ENCODE measurements around the gene SLC26A4. TPM values are rescaled to one million over a fixed set of nuclear protein-coding genes. Genes with fewer than 3 reads are reported as not detected.

SLC26A4 gene
- total and polyA plus RNA-seq, 9 of the 15 experiments (the other 6 are each of a cell fraction or from before 2014, with no cell fraction given) = 0.09 to 1.2 (median 0.33) TPM

- H2AFZ ChIP-seq (ENCODE audit: low read depth, low read length) = no peak overlapping the region
These were observed 1.3 kb downstream of the SLC26A4 start for GRCh38 chr7:107661865-107662379.

GRCh38 chr7:107663196-107663595 lies 2.6 kb downstream of the SLC26A4 start:
- CTCF ChIA-PET (ENCODE audit: low intra/inter-chr PET ratio) = interaction anchor here (0.6 kb wide), 1 partner anchor 25 kb away, joined by 3 read pairs; no protein-coding TSS in a partner anchor
- Histone ChIP-seq H3K27me3 (ENCODE audit: control insufficient read depth in 2 of 2, insufficient read depth in 2 of 2, low read length in 2 of 2) (no peaks in the 10 kb centered on the region), H3K9me3 (replicated peaks; ENCODE audit: control insufficient read depth, insufficient read depth, low read depth, low read length) (no peaks in the 10 kb centered on the region), H3K79me2 (ENCODE audit: control insufficient read depth, insufficient read depth, low read length) (no peaks in the 10 kb centered on the region), H4K20me1 (replicated peaks; ENCODE audit: control insufficient read depth, insufficient read depth, low read length) (no peaks in the 10 kb centered on the region), H3K4me1 (replicated peaks in 1 of 2; ENCODE audit: control insufficient read depth in 2 of 2, insufficient read depth in 2 of 2, low read length in 2 of 2) (peaks cover 12% of the 10 kb centered on the region in 2 experiments; a peak in 4 of 5 replicates), H3K4me3 (no peak overlapping the region), H3K4me2 (ENCODE audit: insufficient read depth, low read length) (no peak overlapping the region), H3K9ac (ENCODE audit: insufficient read depth in 1 of 2, low read depth in 2 of 2, low read length in 2 of 2) (no peak overlapping the region), H3K27ac (ENCODE audit: extremely low read depth, low read depth, low read length) (no peak overlapping the region), H2AFZ (ENCODE audit: low read depth, low read length) (no peak overlapping the region), H3K36me3 (ENCODE audit: control insufficient read depth, insufficient read depth, low read length) (no peaks in the 10 kb centered on the region), H3K9me1 (ENCODE audit: control insufficient read depth, insufficient read depth, low read length) (no peaks in the 10 kb centered on the region)
- WGBS (ENCODE audit: insufficient coverage, low coverage, missing lambda C conversion rate) = 28% methylated on average over 4 of the region's 4 CpGs
- no peak for FAIRE-seq
- BruUV-seq (replicated peaks) = no TSS peak
- intact Hi-C loops (cut with micrococcal nuclease) = no loop called here
- POLR2A ChIA-PET = no interaction called here
- TF ChIP-seq ATF3 (IDR thresholded peaks at IDR 0.05) = peak; percentile 66
- no peak for TF ChIP-seq ATF3 (CRISPR knock-in tag; conservative IDR thresholded peaks at IDR 0.05)
- no peak for TF ChIP-seq ATF1 (CRISPR knock-in tag; IDR thresholded peaks at IDR 0.05)
- TF ChIP-seq ATF1 (tag; IDR thresholded peaks at IDR 0.05) = peak; percentile 33; the same call in 1 of the 2 replicates
- TF ChIP-seq ATF7 (IDR thresholded peaks at IDR 0.05) = peak; percentile 79; the same call in 1 of the 2 replicates
- TF ChIP-seq CREM (IDR thresholded peaks at IDR 0.05; ENCODE audit: low read depth) = peak; percentile 43
- no peak for TF ChIP-seq STAT5A (IDR thresholded peaks at IDR 0.05; ENCODE audit: borderline replicate concordance, low read length)
- no peak for TF ChIP-seq MCM5 (IDR thresholded peaks at IDR 0.05; ENCODE audit: low read depth)
- no peak for DNase-seq (ENCODE audit: extremely low read depth in 1 of 4, low spot score in 3 of 4)
- in situ Hi-C loops (cut with MboI) = no loop called here
- ATAC-seq = no peak

More at GRCh38 chr7:107661865-107662379, 1.3 kb downstream of the SLC26A4 start:
- FAIRE-seq (no peak), ATAC-seq (no peak), DNase-seq (ENCODE audit: extremely low read depth in 1 of 4, low spot score in 3 of 4) (no peak)
- no peak overlapping the region for H3K4me2 ChIP-seq (ENCODE audit: insufficient read depth, low read length)
- TF ChIP-seq MIER1 (IDR thresholded peaks at IDR 0.05; ENCODE audit: low read depth) (no peak), CREB1 (IDR thresholded peaks at IDR 0.05) (no peak), CREB1 (CRISPR knock-in tag; IDR thresholded peaks at IDR 0.05) (0 out of 2 replicates have a peak, but pooled peaks have one; percentile 23)
- no peak overlapping the region for H3K27ac ChIP-seq (ENCODE audit: extremely low read depth, low read depth, low read length)
- intact Hi-C loops (cut with micrococcal nuclease) (no loop called here), in situ Hi-C loops (cut with MboI) (no loop called here)
- no peaks in the 10 kb centered on the region for H3K79me2 ChIP-seq (ENCODE audit: control insufficient read depth, insufficient read depth, low read length)
- no peak overlapping the region for H3K4me3 ChIP-seq
- ChIA-PET POLR2A (no interaction called here), CTCF (ENCODE audit: low intra/inter-chr PET ratio) (no interaction called here)
- no peaks in the 10 kb centered on the region for H3K27me3 ChIP-seq (ENCODE audit: control insufficient read depth in 2 of 2, insufficient read depth in 2 of 2, low read length in 2 of 2)
- no peaks in the 10 kb centered on the region for H3K9me3 ChIP-seq (replicated peaks; ENCODE audit: control insufficient read depth, insufficient read depth, low read depth, low read length)
- no peak overlapping the region for H3K9ac ChIP-seq (ENCODE audit: insufficient read depth in 1 of 2, low read depth in 2 of 2, low read length in 2 of 2)
- no TSS peak for BruUV-seq (replicated peaks)
- H3K9me1 ChIP-seq (ENCODE audit: control insufficient read depth, insufficient read depth, low read length) = no peaks in the 10 kb centered on the region
- H3K4me1 ChIP-seq (replicated peaks in 1 of 2; ENCODE audit: control insufficient read depth in 2 of 2, insufficient read depth in 2 of 2, low read length in 2 of 2) = peaks cover 12% of the 10 kb centered on the region in 2 experiments; a peak in 4 of 5 replicates
- 85% methylated on average over 20 of the region's 20 CpGs for WGBS (ENCODE audit: insufficient coverage, low coverage, missing lambda C conversion rate)
- H3K36me3 ChIP-seq (ENCODE audit: control insufficient read depth, insufficient read depth, low read length) = no peaks in the 10 kb centered on the region
- H4K20me1 ChIP-seq (replicated peaks; ENCODE audit: control insufficient read depth, insufficient read depth, low read length) = no peaks in the 10 kb centered on the region
